NOMO-1 (cell line): Measurements from ENCODE around the gene ZNF311.
"Not testable (repeated sequence)": the region's sequence is repeated elsewhere in the genome, so short reads cannot be mapped to it uniquely, and the experiment has no call there.

ENCODE experiments used
- DNase-seq, 2 experiments: peaks; one replicate each; lab custom pipeline; 2025; ENCODE audit not compliant: unreplicated experiment in 2 of 2; lab: John Stamatoyannopoulos, UW

The ZNF311 gene

DNA sequence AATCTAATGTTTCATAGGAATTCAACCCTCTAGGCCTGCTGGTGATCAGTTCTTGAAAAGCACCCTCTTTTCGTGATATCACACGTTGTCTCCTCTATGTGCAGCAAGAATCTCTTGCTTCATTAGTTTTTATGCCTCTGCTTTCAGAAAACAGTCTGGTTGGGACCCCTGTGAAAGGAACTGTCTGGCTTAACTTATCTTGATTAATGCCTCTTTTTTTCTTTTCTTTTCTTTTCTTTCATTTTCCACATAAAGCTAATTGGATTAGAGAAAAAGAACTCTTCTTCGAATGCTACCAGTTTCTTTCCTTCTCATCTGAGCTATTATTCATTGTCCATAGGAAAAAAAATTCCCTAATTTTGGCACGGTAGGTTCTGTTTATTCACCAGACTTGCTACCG lies 21.3 kb downstream of the ZNF311 start:
- DNase-seq = no peak

DNA sequence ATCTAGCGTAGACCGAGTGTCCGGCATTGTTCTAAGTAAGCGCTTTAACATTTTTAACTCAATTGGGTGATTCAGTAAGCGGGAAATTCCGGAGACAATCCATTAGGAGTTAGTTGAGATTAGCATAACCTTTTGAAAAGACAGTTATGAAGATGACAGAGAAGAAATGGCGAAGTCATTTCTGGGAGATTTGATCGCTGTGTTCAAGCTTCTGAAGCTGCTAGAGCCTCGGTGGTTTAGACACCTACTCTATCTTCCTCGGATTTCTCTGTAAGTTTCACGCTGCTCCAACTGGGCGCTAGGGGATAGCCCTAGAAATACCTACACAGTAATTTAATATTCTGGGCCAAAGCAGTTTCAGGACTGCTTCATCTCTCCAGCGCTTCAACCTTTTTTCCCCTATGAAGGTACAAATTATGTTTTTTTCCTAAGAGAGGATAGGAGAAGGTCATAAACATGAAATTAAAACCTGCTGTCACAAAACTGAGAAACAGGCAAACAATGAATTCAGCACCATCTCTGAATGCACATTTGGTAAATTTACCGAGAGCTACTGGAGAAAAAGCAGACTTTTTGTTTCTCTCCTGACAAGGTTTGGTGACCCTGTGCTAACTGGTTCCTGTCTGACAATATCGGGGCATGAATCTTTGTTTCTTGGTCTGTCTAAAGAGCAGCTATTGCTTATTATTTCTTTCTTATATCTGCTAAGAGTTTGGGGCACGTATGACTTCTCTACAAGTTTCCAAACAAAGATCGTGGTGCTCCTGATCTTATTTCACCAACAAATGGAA lies 22.4 kb downstream of the ZNF311 start:
- peak; percentile 25 to 75 for DNase-seq

DNA sequence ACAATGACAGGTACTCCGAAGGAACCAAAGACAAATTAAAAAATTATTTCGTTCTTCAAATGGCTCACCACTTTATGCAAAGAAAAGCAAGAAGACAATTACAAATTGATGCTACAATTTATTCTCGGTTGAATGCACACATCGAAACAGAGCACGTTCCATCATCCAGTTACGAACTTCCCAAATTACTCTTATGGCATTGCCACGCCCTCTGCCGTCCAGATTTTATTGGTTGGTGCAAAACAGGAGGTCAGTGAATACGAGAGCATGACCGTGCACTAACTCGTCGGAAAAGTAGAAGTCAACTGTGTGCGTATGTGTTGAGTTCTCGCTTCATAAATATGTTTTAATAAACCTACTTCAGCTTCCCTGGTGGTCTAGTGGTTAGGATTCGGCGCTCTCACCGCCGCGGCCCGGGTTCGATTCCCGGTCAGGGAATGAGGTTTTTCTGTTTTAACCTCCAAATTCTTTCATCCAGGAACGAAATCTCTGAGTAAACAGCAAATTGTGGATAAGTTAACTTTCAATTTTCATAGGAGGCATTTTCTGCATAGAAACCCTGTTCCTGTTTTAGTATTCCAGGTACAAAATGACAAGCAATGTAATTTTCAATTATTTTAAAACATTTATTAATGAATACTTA lies 23.2 kb downstream of the ZNF311 start:
- DNase-seq = peak; percentile 75 to 93

DNA sequence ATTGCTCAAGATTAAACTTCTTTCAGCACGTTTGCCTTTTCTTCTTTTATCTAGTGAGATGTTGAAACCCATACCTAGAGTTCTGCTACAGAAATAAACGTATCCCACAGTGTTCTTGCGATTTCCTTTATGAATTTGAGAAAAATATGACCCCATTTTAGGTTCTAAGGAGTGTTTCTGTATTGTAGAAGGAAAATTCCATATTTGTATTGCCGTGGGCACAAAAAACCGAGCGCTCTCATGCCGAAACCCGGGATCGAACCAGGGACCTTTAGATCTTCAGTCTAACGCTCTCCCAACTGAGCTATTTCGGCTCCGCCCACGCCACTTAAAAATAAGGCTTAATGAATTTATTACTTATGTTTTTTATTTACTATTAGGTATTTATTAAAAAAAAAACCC lies 23.7 kb downstream of the ZNF311 start:
- DNase-seq = peak in 1 of 2 experiments; percentile 40

DNA sequence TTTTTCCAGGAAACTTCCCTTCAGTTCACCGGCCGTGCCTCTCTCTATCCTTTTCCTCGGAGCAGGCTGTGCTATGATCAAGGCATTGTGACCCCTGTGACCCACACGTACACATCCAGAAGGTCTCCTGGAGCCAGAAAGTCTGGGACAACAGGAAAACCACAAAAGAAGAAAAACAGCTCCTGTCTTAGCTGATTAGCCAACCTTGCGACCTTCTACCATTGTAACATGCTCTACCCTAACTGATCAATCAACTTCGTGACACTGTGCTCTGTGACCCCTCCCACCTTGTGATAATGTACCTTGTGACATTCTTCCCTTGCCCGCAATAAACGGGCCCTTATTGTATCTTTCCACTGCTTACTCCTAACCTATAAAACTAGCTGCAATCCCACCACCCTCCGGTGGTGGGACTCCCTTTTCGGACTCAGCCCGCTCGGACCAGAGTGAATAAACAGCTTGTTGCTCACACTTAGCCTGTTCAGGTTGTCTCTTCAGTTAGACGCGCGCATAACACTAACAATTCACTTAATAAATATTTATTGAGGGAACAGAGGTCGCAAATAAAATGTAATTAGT lies 24.2 kb downstream of the ZNF311 start:
- DNase-seq = peak; percentile 73 to 76

DNA sequence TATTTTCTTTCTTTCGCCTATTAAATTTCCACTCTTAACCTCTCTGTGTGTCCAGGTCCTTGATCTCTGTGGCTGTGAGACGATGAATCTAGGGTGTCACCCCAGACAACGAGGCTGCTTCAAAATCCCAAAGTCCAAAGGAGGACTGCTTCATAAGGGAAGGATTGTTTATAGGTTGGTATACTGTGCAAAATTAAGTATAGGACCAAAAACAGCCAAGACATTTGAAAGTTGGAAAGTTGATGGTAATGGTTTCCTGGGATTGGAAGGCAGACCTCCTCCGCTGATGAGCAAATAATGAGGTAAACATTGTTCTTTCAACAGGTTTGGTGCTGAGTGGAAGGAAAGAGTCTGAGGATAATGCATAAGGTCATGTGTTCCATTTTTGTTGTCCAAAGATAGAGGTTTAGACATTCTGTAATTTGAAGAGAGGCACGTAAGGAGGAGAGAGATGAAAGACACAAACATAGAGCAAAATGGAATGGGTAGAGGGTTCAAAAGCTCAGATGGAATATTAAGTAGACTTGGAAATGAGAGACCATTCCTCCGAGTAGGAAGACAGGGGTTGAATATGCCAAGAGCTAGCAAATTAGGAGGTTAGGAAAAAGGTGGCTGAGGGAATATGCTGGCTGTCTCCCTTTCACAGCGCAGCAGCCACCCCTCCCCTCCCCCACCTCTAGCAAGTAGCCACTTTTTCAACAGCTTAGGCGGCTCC lies 24.8 kb downstream of the ZNF311 start:
- no peak for DNase-seq

DNA sequence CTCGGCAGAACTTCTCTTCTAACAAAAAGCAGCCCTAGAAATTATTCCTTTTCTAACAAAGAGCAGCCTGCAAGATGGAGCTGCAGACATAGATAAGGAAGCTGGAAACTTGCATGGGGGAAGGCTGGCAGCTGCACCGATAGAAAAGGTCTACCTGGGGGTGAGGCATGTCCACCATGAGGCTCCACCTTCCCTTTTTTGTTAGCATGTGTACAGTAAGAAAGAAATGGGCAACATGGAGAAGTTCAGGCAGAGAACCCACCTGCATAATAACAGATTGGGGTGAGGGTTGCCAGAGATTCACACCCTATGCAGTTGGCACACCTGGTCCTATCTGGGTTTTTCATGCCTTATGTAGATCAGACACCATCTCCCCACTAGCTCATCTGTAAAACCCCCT lies 25.4 kb downstream of the ZNF311 start:
- no peak for DNase-seq

DNA sequence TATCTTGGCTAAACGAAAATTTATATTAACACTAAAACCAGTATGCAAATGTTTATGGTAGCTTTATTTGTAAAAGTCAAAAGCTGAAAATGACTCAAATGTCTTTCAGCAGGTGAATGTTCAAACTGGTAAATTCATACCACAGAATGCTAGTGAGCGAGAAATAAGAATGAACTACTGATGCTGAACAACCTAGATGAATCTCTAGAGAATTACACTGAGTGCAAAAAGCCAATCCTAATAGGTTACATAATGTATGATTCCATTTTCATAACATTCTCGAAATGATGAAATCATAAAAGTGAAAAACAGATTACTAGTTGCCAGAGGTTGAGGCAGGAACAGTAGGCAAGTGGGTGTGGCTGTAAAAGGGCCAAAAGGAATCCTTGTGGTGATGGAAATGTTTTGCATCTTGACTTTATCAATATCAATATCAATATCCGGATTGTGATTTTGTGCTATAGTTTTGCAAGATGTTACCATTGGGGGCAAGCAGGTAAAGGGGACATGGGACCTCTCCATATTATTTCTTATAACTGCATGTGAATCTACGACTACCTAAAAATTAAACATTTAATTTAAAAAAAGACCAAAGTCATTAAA lies 26.1 kb downstream of the ZNF311 start:
- DNase-seq = no peak

DNA sequence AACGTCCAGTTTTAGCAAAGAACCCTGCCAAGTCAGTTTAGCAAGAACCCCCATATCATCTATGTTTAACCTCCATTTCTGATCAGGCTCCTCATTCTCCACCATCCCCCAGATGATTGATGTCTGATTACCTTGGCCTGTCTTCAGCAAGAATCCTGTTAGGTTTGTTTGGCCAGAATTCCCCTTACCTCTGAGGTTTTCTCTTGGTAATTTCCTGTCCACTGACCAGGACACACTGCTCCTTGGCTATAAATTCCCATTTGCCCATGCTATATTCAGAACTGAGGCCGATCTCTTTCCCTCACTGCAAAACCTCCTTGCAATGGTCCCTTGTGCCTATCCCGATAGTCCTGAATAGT lies 27.0 kb downstream of the ZNF311 start:
- DNase-seq = no peak

DNA sequence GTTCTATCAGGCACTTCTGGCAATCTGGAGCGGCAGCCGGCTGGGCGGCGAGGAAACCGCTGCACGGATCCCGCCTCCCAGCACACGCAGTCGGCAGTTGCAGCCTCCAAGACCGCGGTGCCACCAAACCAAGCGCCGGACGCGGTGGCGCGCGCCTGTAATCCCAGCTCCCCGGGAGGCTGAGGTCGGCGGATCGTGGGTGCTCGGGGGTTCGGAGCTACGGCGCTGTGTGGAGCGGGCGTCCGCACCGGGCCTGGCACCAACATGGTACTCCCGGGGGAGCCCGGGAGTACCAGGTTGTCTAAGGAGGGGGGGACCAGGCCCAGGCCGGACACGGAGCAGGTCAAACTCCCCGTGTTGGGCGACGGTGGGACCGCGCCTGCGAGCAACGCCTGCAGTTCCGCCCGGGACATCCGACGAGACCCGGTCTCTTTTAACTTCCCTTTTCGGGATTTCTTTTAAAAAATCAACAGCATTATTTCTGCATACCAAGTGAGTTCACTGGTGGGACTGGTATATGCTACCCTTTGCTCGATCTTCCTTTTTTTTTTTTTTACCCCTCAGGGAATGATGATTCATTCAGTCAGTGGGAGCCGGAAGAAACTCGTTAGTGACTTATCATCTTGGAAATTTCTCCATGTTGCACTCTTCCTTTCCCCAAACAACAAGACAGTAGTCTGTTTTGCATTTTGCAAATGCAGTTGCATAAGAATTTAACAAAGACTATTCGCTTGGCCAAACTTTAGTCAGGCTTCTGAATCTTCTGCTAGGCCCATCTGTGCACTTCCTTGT lies 27.6 kb downstream of the ZNF311 start:
- DNase-seq = peak; percentile 72 to 77

DNA sequence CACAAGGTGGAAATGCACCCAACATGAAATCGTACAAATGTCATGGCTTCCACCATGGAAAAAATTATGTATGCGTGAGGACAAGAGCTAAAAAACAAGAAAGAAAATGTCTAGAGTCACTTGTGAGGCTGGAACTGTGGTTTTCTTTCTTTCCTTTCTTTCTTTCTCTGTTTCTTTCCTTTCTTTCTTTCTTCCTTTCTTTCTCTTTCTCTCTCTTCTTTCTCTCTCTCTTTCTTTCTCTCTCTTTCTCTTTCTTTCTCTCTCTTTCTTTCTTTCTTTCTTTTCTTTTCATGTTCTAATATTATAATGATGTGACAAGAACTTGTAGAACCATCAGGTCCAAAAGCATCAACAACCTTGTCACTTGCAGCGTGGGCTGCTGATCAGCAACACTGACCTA lies 28.4 kb downstream of the ZNF311 start:
- DNase-seq = no peak

DNA sequence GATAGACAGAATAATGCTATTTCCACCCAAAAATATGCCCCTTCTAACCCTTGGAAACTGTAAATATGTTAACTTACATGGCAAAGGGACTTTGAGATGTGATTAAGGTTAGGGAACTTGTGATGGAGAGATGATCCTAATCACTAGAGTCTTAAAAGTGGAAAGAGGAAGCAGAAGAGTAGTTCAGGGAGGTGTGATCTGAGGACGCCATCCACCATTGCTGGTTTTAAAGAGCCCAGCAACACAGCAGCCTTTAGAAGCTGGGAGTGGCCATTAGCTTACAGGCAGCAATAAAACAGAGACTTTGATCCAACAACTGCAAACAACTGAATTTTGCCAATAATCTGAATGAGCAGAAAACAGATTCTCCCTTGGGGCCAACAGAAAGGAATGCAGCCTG lies 30.6 kb downstream of the ZNF311 start:
- DNase-seq = no peak

DNA sequence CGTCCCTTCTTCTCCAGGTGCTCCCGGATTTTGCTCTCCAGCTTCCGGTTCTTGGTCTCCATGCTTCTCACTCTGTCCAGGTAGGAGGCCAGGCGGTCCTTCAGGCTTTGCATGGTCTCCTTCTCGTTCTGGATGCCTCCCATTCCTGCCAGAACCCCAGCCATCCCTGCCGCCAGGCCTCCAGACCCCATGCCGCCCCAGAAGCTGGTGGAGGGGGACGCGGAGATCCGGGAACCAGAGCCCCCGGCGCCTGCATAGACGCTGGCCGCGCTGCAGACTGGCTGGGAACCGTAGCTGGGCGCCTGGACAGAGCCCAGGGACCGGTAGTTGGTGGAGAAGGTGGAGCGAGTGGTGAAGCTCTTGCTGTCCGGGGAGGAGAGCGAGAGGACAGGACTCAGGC lies 35.1 kb downstream of the ZNF311 start:
- DNase-seq = not testable (repeated sequence)

DNA sequence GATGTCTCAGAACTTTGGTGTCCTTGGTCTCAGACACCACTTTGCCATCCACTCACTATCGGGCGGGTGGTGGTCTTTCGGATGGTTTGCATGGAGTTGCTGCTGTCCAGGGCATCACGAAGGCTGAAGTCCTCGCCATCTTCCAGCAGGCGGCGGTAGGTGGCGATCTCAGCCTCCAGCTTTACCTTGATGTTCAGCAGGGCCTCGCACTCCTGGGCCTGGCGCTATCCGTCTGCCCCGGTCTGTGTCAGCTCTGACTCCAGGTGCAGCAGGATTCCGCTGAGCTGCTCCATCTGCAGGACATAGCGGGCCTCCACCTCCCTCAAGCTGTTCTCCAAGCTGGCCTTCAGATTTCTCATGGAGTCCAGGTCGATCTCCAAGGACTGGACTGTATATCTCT lies 36.0 kb downstream of the ZNF311 start:
- DNase-seq = no peak

DNA sequence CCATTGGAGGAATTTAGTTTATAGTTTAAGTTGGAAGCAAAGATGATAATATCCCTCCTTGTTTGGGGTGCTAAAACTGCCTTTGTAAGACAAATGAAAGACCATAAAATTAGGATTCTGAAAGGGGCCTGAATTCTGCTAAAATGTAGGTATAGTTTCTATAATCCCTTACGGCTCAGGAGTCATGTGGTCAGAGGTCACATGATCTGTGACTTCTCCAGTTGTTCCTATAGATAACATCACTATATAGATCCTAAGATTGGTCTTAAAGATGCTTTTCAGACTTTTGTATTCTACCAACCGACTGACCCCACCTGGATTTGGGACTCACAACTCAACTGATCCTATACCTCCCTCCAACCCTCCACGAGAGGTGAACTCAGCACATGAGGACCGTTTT lies 36.6 kb downstream of the ZNF311 start:
- DNase-seq = no peak

DNA sequence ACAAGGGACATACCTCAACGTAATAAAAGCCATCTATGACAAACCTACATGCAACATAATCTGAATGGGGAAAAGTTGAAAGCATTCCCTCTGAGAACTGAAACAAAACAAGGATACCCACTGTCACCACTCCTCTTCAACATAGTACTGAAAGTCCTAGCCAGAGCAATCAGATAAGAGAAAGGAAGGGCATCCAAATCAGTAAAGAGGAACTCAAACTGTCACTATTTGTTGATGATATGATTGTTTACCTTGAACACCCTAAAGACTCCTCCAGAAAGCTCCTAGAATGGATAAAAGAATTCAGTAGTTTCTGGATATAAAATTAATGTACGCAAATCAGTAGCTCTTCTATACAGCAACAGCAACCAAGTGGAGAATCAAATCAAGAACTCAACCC lies 39.4 kb downstream of the ZNF311 start:
- DNase-seq = no peak

DNA sequence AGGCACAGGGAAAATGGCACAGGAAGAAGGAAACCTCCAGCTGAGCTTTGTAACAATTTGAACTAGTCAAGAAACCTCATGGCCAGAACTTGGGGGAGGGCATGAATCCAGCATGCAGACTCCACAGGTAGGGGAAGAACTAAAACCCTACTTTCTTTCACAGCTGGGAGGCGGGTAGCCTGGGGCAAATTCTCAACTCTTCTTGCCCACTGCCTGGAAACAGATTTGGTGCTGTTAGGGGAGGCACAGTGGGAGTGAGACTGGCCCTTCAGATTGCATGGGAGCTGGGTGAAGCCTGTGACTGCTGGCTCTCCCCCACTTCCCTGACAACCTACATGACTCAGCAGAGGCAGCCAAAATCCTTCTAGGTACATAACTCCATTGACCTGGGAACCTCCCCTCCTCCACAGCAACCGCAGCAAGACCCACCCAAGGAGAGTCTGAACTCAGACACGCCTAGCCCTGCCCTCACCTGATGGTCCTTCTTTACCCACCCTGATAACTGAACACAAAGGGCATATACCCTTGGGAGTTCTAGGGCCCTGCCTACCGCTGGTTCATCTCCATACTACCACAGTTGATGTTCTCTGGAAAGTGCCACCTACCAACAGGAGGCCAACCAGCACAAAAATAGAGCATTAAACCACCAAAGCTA lies 44.1 kb downstream of the ZNF311 start:
- no peak for DNase-seq

DNA sequence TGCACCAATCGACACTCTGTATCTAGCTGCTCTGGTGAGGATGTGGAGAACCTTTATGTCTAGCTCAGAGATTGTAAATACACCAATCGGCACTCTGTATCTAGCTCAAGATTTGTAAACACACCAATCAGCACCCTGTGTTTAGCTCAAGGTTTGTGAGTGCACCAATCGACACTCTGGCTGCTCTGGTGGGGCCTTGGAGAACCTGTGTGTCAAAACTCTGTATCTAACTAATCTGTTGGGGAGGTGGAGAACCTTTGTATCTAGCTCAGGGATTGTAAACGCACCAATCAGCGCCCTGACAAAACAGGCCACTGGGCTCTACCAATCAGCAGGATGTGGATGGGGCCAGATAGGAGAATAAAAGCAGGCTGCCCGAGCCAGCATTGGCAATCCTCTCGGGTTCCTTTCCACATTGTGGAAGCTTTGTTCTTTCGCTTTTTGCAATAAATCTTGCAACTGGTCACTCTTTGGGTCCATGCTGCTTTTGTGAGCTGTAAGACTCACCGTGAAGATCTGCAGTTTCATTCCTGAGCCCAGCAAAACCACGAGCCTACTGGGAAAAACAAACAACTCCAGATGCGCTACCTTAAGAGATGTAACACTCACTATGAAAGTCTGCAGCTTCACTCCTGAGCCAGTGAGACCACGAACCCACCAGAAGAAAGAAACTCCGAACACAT lies 46.4 kb downstream of the ZNF311 start:
- DNase-seq = not testable (repeated sequence)

DNA sequence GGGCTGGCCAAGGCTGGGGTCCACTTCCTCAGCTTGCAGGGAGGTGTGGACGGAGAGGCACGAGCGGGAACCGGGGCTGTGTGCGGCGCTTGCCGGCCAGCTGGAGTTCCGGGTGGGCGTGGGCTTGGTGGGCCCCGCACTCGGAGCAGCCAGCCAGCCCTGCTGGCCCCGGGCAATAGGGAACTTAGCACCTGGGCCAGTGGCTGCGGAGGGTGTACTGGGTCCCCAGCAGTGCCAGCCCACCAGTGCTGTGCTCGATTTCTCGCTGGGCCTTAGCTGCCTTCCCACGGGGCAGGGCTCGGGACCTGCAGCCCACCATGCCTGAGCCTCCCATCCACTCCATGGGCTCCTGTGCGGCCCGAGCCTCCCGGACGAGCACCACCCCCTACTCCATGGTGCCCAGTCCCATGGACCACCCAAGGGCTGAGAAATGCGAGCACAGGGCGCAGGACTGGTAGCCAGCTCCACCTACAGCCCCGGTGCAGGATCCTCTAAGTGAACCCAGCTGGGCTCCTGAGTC lies 47.3 kb downstream of the ZNF311 start:
- not testable (repeated sequence) for DNase-seq
